GM20000 (cell line): Measurements from ENCODE around the gene GOLGA6A.
A peak's percentile ranks its signal among the peaks of the same experiment; 100 is the strongest.
"Not testable (repeated sequence)": the region's sequence is repeated elsewhere in the genome, so short reads cannot be mapped to it uniquely, and the experiment has no call there.

Source experiments
- DNase-seq: peaks from one replicate; pipeline ENCODE4 v3.0.0; 2012; ENCODE audit warnings: low spot score
- CTCF ChIP-seq: IDR thresholded peaks from 2 replicates; pipeline ENCODE4 v1.5.1; 2012; ENCODE audit warnings: mild to moderate bottlenecking, control low read depth; ENCODE audit errors: extremely low read depth, missing control alignments

Gene GOLGA6A

GRCh38 chr15:74072614-74073337 lies 9.6 kb downstream of the GOLGA6A start:
- not testable (repeated sequence) for DNase-seq
- peak; percentile 23 for TF ChIP-seq CTCF

GRCh38 chr15:74072132-74072531 lies 10.2 kb downstream of the GOLGA6A start:
- not testable (repeated sequence) for DNase-seq

- DNase-seq: not testable (repeated sequence)
Measured at GRCh38 chr15:74071645-74072044, 10.7 kb downstream of the GOLGA6A start.

- TF ChIP-seq CTCF: peak; percentile 46
- not testable (repeated sequence) for DNase-seq
Measured at GRCh38 chr15:74065684-74066411, 16.5 kb downstream of the GOLGA6A start.

- DNase-seq: not testable (repeated sequence)
Measured at GRCh38 chr15:74064822-74065221, 17.5 kb downstream of the GOLGA6A start.

- DNase-seq: not testable (repeated sequence)
Measured at GRCh38 chr15:74064183-74064582, 18.2 kb downstream of the GOLGA6A start.

GRCh38 chr15:74063425-74064146 lies 18.8 kb downstream of the GOLGA6A start:
- DNase-seq: not testable (repeated sequence)

- no peak for TF ChIP-seq CTCF
- no peak for DNase-seq
Measured at GRCh38 chr15:74062671-74063070, 19.7 kb downstream of the GOLGA6A start.

- DNase-seq: no peak
- no peak for TF ChIP-seq CTCF
Measured at GRCh38 chr15:74062236-74062635, 20.1 kb downstream of the GOLGA6A start.

GRCh38 chr15:74060251-74060650 lies 22.1 kb downstream of the GOLGA6A start:
- no peak for TF ChIP-seq CTCF
- DNase-seq: no peak

GRCh38 chr15:74059050-74059833 lies 23.1 kb downstream of the GOLGA6A start:
- DNase-seq: not testable (repeated sequence)

GRCh38 chr15:74056330-74056729 lies 26.0 kb downstream of the GOLGA6A start:
- not testable (repeated sequence) for DNase-seq
